ENCODE data around the gene BRCA1.

The BRCA1 gene

GRCh38 chr17:43025290-43025657 lies 99.9 kb downstream of the BRCA1 start:
- no peak for DNase-seq (ENCODE audit: low read depth)

GRCh38 chr17:43024407-43025289 lies 100.5 kb downstream of the BRCA1 start, which contains the start of gene RND2:
Gene RND2 (plus strand): TSS chr17:43025231. CDS start chr17:43025348, 117 bp downstream.
- DNase-seq (ENCODE audit: low read depth) = peak; percentile 75

GRCh38 chr17:43021741-43022512 lies 103.2 kb downstream of the BRCA1 start, which contains the start of gene VAT1:
Gene VAT1 (minus strand): TSS chr17:43022385. CDS start chr17:43022322, 63 bp downstream.
- peak; percentile 37 for DNase-seq (ENCODE audit: low read depth)

- no peak for DNase-seq (ENCODE audit: low read depth)
These were observed 104.1 kb downstream of the BRCA1 start for GRCh38 chr17:43020789-43021740.

- DNase-seq (ENCODE audit: low read depth) = no peak
These were observed 105.0 kb downstream of the BRCA1 start for GRCh38 chr17:43020030-43020621.

- no peak for DNase-seq (ENCODE audit: low read depth)
These were observed 105.7 kb downstream of the BRCA1 start for GRCh38 chr17:43019418-43019817.

- no peak for DNase-seq (ENCODE audit: low read depth)
These were observed 106.2 kb downstream of the BRCA1 start for GRCh38 chr17:43018932-43019331.

GRCh38 chr17:43018008-43018853 lies 106.9 kb downstream of the BRCA1 start:
- no peak for DNase-seq (ENCODE audit: low read depth)

- no peak for DNase-seq (ENCODE audit: low read depth)
These were observed 108.9 kb downstream of the BRCA1 start for GRCh38 chr17:43016216-43016615.

- DNase-seq (ENCODE audit: low read depth) = no peak
These were observed 109.6 kb downstream of the BRCA1 start for GRCh38 chr17:43015579-43015978.

GRCh38 chr17:43014649-43015542 lies 110.3 kb downstream of the BRCA1 start:
- DNase-seq (ENCODE audit: low read depth) = no peak

- DNase-seq (ENCODE audit: low read depth) = no peak
These were observed 111.0 kb downstream of the BRCA1 start for GRCh38 chr17:43014020-43014648.

GRCh38 chr17:43013296-43013695 lies 111.9 kb downstream of the BRCA1 start:
- no peak for DNase-seq (ENCODE audit: low read depth)

GRCh38 chr17:43011728-43012472 lies 113.3 kb downstream of the BRCA1 start:
- DNase-seq (ENCODE audit: low read depth) = no peak

GRCh38 chr17:43010667-43011308 lies 114.4 kb downstream of the BRCA1 start:
- DNase-seq (ENCODE audit: low read depth) = no peak

- peak; percentile 77 for DNase-seq (ENCODE audit: low read depth)
These were observed 118.3 kb downstream of the BRCA1 start, which contains the start of gene IFI35 for GRCh38 chr17:43006639-43007551. Gene IFI35 (plus strand): TSS chr17:43006784. CDS start chr17:43006948, 164 bp downstream.

Data from stimulated activated CD8-positive, alpha-beta memory T cell treated with anti-CD3 and anti-CD28 coated beads, Interleukin-12 subunit alpha, Interleukin-12 subunit beta, amount 100 ng/mL, for 1 hour (primary cell).